A673 (cell line): ENCODE results near the gene FLT3. TPM values are rescaled to one million over a fixed set of nuclear protein-coding genes. Genes with fewer than 3 reads are reported as not detected.

Experiments used
- BruUV-seq: library from RNA; stranded (reverse); fragments of 400-500 nt; replicated peaks from 2 replicates; lab custom pipeline; 2021; lab: Mats Ljungman, UMichigan
- CTCF ChIA-PET: fragments of 300-600 bp; sonication (Branson Sonifier 250); formaldehyde crosslinking; loops from one replicate; lab custom pipeline; 2022; ENCODE audit warnings: antibody characterized with exemption; lab: Charles Lee
- POLR2A ChIA-PET: fragments of 300-600 bp; sonication (Branson Sonifier 250); formaldehyde crosslinking; loops from one replicate; lab custom pipeline; 2022; ENCODE audit warnings: antibody characterized with exemption; ENCODE audit not compliant: low non-redundant PET; lab: Charles Lee
- DNase-seq: peaks from one replicate; pipeline ENCODE4 v3.0.0-alpha.2; 2015; ENCODE audit warnings: low spot score
- H3K27ac ChIP-seq: fragments of 200-600 bp; sonication (generic); 2 replicates; pipeline ENCODE4 v1.5.1; 2016; ENCODE audit warnings: mixed run types, low read depth, mild to moderate bottlenecking, mixed read lengths, antibody characterized with exemption, low read length; ENCODE audit not compliant: poor library complexity, severe bottlenecking
- H3K27me3 ChIP-seq: fragments of 200-600 bp; sonication (generic); replicated peaks from 2 replicates; pipeline ENCODE4 v1.6.1; 2017; ENCODE audit warnings: mixed run types, low read depth, mild to moderate bottlenecking, mixed read lengths, antibody characterized with exemption, low read length; ENCODE audit not compliant: insufficient read depth, poor library complexity
- H3K36me3 ChIP-seq: fragments of 200-600 bp; sonication (generic); 2 replicates; pipeline ENCODE4 v1.6.1; 2016; ENCODE audit warnings: mixed run types, mild to moderate bottlenecking, mixed read lengths, antibody characterized with exemption, low read length; ENCODE audit not compliant: insufficient read depth, poor library complexity, severe bottlenecking
- H3K4me1 ChIP-seq: fragments of 200-600 bp; sonication (generic); 2 replicates; pipeline ENCODE4 v1.6.1; 2017; ENCODE audit warnings: mixed run types, mild to moderate bottlenecking, mixed read lengths, antibody characterized with exemption, low read length; ENCODE audit not compliant: insufficient read depth, poor library complexity, severe bottlenecking
- H3K4me3 ChIP-seq: fragments of 200-600 bp; sonication (generic); 2 replicates; pipeline ENCODE4 v1.5.1; 2016; ENCODE audit warnings: low read depth, mixed run types, mild to moderate bottlenecking, mixed read lengths, low read length; ENCODE audit not compliant: poor library complexity, severe bottlenecking
- H3K9me3 ChIP-seq: fragments of 200-600 bp; sonication (generic); 2 replicates; pipeline ENCODE4 v1.6.1; 2016; ENCODE audit warnings: mixed run types, low read depth, mild to moderate bottlenecking, mixed read lengths, antibody characterized with exemption, low read length; ENCODE audit not compliant: poor library complexity, severe bottlenecking
- EZH2 ChIP-seq: fragments of 200-600 bp; sonication (generic); IDR thresholded peaks from 2 replicates; pipeline ENCODE4 v1.6.1; 2017; ENCODE audit warnings: borderline replicate concordance, low read depth, mild to moderate bottlenecking, mixed read lengths, antibody characterized with exemption, low read length; ENCODE audit not compliant: poor library complexity, severe bottlenecking
- intact Hi-C: fragments of 100-400 bp; cut with micrococcal nuclease; formaldehyde crosslinking; loops from one replicate; pipeline ENCODE4 v1.10.0; 2022; ENCODE audit not compliant: unreplicated experiment
- total RNA-seq: library from RNA; stranded (reverse); gene quantifications from 2 replicates; pipeline ENCODE4 v1.2.3, GENCODE V29; 2021
- TF ChIP-seq, protein P1 (sequence below): fragments of 300-800, 200-600 bp; sonication (generic); conservative IDR thresholded peaks from 2 replicates; pipeline ENCODE4 v1.5.1; 2017; ENCODE audit warnings: low read depth, mild to moderate bottlenecking, antibody characterized with exemption, low read length, moderate library complexity, mixed read lengths

FLT3 gene
- total RNA-seq, 1 experiment from 2014 or later: 0.15 TPM

GRCh38 chr13:28001837-28002473 is 98.4 kb downstream of the FLT3 start:
- DNase-seq: no peak
- BruUV-seq: no TSS peak
- intact Hi-C loops: no loop called here
- no peaks in the 10 kb centered on the region for H3K36me3 ChIP-seq
- no peaks in the 10 kb centered on the region for H3K27me3 ChIP-seq
- CTCF ChIA-PET: interaction anchor here (0.6 kb wide), 1 partner anchor 1540 kb away, joined by 3 read pairs; no protein-coding TSS in a partner anchor
- H3K4me3 ChIP-seq: no peak overlapping the region
- POLR2A ChIA-PET: no interaction called here
- H3K9me3 ChIP-seq: no peaks in the 10 kb centered on the region
- H3K27ac ChIP-seq: no peak overlapping the region
- TF ChIP-seq, protein P1, sequence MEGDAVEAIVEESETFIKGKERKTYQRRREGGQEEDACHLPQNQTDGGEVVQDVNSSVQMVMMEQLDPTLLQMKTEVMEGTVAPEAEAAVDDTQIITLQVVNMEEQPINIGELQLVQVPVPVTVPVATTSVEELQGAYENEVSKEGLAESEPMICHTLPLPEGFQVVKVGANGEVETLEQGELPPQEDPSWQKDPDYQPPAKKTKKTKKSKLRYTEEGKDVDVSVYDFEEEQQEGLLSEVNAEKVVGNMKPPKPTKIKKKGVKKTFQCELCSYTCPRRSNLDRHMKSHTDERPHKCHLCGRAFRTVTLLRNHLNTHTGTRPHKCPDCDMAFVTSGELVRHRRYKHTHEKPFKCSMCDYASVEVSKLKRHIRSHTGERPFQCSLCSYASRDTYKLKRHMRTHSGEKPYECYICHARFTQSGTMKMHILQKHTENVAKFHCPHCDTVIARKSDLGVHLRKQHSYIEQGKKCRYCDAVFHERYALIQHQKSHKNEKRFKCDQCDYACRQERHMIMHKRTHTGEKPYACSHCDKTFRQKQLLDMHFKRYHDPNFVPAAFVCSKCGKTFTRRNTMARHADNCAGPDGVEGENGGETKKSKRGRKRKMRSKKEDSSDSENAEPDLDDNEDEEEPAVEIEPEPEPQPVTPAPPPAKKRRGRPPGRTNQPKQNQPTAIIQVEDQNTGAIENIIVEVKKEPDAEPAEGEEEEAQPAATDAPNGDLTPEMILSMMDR: no peak
- no peak for TF ChIP-seq EZH2
- H3K4me1 ChIP-seq: no peaks in the 10 kb centered on the region

GRCh38 chr13:28001049-28001448 is 99.3 kb downstream of the FLT3 start:
- Histone ChIP-seq H3K9me3 (no peaks in the 10 kb centered on the region), H3K36me3 (no peaks in the 10 kb centered on the region), H3K4me1 (no peaks in the 10 kb centered on the region), H3K27ac (no peak overlapping the region), H3K4me3 (no peak overlapping the region), H3K27me3 (no peaks in the 10 kb centered on the region)
- TF ChIP-seq EZH2: no peak
- TF ChIP-seq, protein P1: no peak
- CTCF ChIA-PET: no interaction called here
- BruUV-seq: no TSS peak
- POLR2A ChIA-PET: interaction anchor here (0.5 kb wide), 1 partner anchor 132 kb away, joined by 10 read pairs; no protein-coding TSS in a partner anchor
- no peak for DNase-seq
- intact Hi-C loops: no loop called here

- Histone ChIP-seq H3K27ac (no peak overlapping the region), H3K4me3 (no peak overlapping the region), H3K4me1 (no peaks in the 10 kb centered on the region), H3K9me3 (no peaks in the 10 kb centered on the region), H3K27me3 (no peaks in the 10 kb centered on the region), H3K36me3 (no peaks in the 10 kb centered on the region)
- POLR2A ChIA-PET: no interaction called here
- CTCF ChIA-PET: no interaction called here
- TF ChIP-seq, protein P1: no peak
- TF ChIP-seq EZH2: no peak
- DNase-seq: no peak
- intact Hi-C loops: no loop called here
- BruUV-seq: no TSS peak
Observed at GRCh38 chr13:28000567-28000966, 99.8 kb downstream of the FLT3 start.
